ENCODE data around the gene TC2N. TPM values are rescaled to one million over a fixed set of nuclear protein-coding genes. Genes with fewer than 3 reads are reported as not detected.

The TC2N gene
- total and polyA plus RNA-seq, 9 of the 15 experiments (the other 6 are each of a cell fraction or from before 2014, with no cell fraction given): 2.0 to 12.5 (median 7.3) TPM

- H3K27ac ChIP-seq (ENCODE audit: extremely low read depth, low read depth, low read length): no peak overlapping the region
- H3K9me1 ChIP-seq (ENCODE audit: control insufficient read depth, insufficient read depth, low read length): no peaks in the 10 kb centered on the region
- WGBS (ENCODE audit: insufficient coverage, low coverage, missing lambda C conversion rate): 4% methylated on average over 4 of the region's 4 CpGs
- no peak overlapping the region for H3K4me2 ChIP-seq (ENCODE audit: insufficient read depth, low read length)
- no peaks in the 10 kb centered on the region for H3K36me3 ChIP-seq (ENCODE audit: control insufficient read depth, insufficient read depth, low read length)
- ChIA-PET CTCF (ENCODE audit: low intra/inter-chr PET ratio) (no interaction called here), POLR2A (no interaction called here)
- no peaks in the 10 kb centered on the region for H3K79me2 ChIP-seq (ENCODE audit: control insufficient read depth, insufficient read depth, low read length)
- no peaks in the 10 kb centered on the region; a peak in 2 of 5 replicates for H3K4me1 ChIP-seq (replicated peaks in 1 of 2; ENCODE audit: control insufficient read depth in 2 of 2, insufficient read depth in 2 of 2, low read length in 2 of 2)
- intact Hi-C loops (cut with micrococcal nuclease) (no loop called here), in situ Hi-C loops (cut with MboI) (no loop called here)
- ATAC-seq: no peak
- H3K4me3 ChIP-seq: no peak overlapping the region
- no peak for FAIRE-seq
- H3K27me3 ChIP-seq (ENCODE audit: control insufficient read depth in 2 of 2, insufficient read depth in 2 of 2, low read length in 2 of 2): peaks cover 0 to 8% of the 10 kb centered on the region in 2 experiments; a peak in 1 of 5 replicates
- no peak overlapping the region for H2AFZ ChIP-seq (ENCODE audit: low read depth, low read length)
- DNase-seq (ENCODE audit: extremely low read depth in 1 of 4, low spot score in 3 of 4): no peak
- H3K9ac ChIP-seq (ENCODE audit: insufficient read depth in 1 of 2, low read depth in 2 of 2, low read length in 2 of 2): no peak overlapping the region
- BruUV-seq (replicated peaks): no TSS peak
- no peaks in the 10 kb centered on the region for H4K20me1 ChIP-seq (replicated peaks; ENCODE audit: control insufficient read depth, insufficient read depth, low read length)
- H3K9me3 ChIP-seq (replicated peaks; ENCODE audit: control insufficient read depth, insufficient read depth, low read depth, low read length): no peaks in the 10 kb centered on the region
- TF ChIP-seq TBP (optimal IDR thresholded peaks at IDR 0.05; ENCODE audit: low read depth, low read length) (no peak), NR0B1 (IDR thresholded peaks at IDR 0.05; ENCODE audit: partially characterized antibody) (no peak), ZNF655 (CRISPR knock-in tag; IDR thresholded peaks at IDR 0.05) (no peak), TFAP4 (CRISPR knock-in tag; IDR thresholded peaks at IDR 0.05; ENCODE audit: borderline replicate concordance) (no peak), ZBTB1 (CRISPR knock-in tag; IDR thresholded peaks at IDR 0.05; ENCODE audit: borderline replicate concordance, low read depth) (no peak), SOX6 (IDR thresholded peaks at IDR 0.05) (no peak), TCF7 (IDR thresholded peaks at IDR 0.05; ENCODE audit: borderline replicate concordance) (no peak), IRF9 (tag; IDR thresholded peaks at IDR 0.05) (no peak), FOXO4 (CRISPR knock-in tag; IDR thresholded peaks at IDR 0.05) (no peak), ZBTB17 (CRISPR knock-in tag; IDR thresholded peaks at IDR 0.05) (no peak), ELK1 (CRISPR knock-in tag; IDR thresholded peaks at IDR 0.05) (no peak), ETS1 (conservative IDR thresholded peaks at IDR 0.05; ENCODE audit: control insufficient read depth, low read depth, low read length) (no peak)
These were observed 17.9 kb upstream of the TC2N start for GRCh38 chr14:91885113-91885712.
